Right lung (tissue), 5 donors: Measurements from ENCODE around the gene RHEBL1. TPM values are rescaled to one million over a fixed set of nuclear protein-coding genes. Genes with fewer than 3 reads are reported as not detected.

Source experiments
- DNase-seq, 2 donors: peaks; one replicate each; pipeline ENCODE4 v3.0.0-alpha.2; 2013
- polyA plus RNA-seq, 5 donors: library from polyadenylated mRNA; unstranded; fragments of 120-200 nt; gene quantifications; one replicate each; pipeline versions ENCODE4 v1.2.1 to v1.2.3, GENCODE V29; 2013; ENCODE audit warnings: inconsistent platforms in 1 of 5, low replicate concordance in 1 of 5; ENCODE audit not compliant: insufficient read length in 5 of 5, insufficient read depth in 1 of 5

RHEBL1 gene
- polyA plus RNA-seq, 5 donors: 2.1 to 3.5 (median 2.5) TPM

- DNase-seq: no peak
These were observed 15.3 kb downstream of the RHEBL1 start for GRCh38 chr12:49054524-49054923.

GRCh38 chr12:49054096-49054495 is 15.7 kb downstream of the RHEBL1 start:
- DNase-seq: no peak

GRCh38 chr12:49052451-49053208 is 17.1 kb downstream of the RHEBL1 start:
- no peak for DNase-seq

GRCh38 chr12:49051777-49052438 is 17.9 kb downstream of the RHEBL1 start:
- DNase-seq: no peak

- no peak for DNase-seq
These were observed 18.4 kb downstream of the RHEBL1 start for GRCh38 chr12:49051373-49051764.

- DNase-seq: no peak
These were observed 19.0 kb downstream of the RHEBL1 start for GRCh38 chr12:49050507-49051372.

- no peak for DNase-seq
These were observed 20.1 kb downstream of the RHEBL1 start for GRCh38 chr12:49049566-49050224.

GRCh38 chr12:49048953-49049352 is 20.8 kb downstream of the RHEBL1 start:
- DNase-seq: no peak

GRCh38 chr12:49046129-49046895 is 23.5 kb downstream of the RHEBL1 start:
- no peak for DNase-seq

- DNase-seq: no peak
These were observed 25.1 kb downstream of the RHEBL1 start for GRCh38 chr12:49044660-49045059.

- DNase-seq: no peak
These were observed 25.9 kb downstream of the RHEBL1 start for GRCh38 chr12:49043856-49044258.

- no peak for DNase-seq
These were observed 26.5 kb downstream of the RHEBL1 start for GRCh38 chr12:49043241-49043640.

- DNase-seq: no peak
These were observed 27.8 kb downstream of the RHEBL1 start for GRCh38 chr12:49041881-49042484.

- DNase-seq: no peak
These were observed 28.5 kb downstream of the RHEBL1 start for GRCh38 chr12:49041036-49041880.

- no peak for DNase-seq
These were observed 29.4 kb downstream of the RHEBL1 start for GRCh38 chr12:49040364-49040855.

- no peak for DNase-seq
These were observed 30.1 kb downstream of the RHEBL1 start for GRCh38 chr12:49039421-49040363.

GRCh38 chr12:49038291-49038955 is 31.4 kb downstream of the RHEBL1 start:
- no peak for DNase-seq

- no peak for DNase-seq
These were observed 31.9 kb downstream of the RHEBL1 start for GRCh38 chr12:49037947-49038237.
